ENCODE data around the gene PRCC. TPM values are rescaled to one million over a fixed set of nuclear protein-coding genes. Genes with fewer than 3 reads are reported as not detected.
A peak's percentile ranks its signal among the peaks of the same experiment; 100 is the strongest.

PRCC gene
- total RNA-seq, 1 experiment from 2014 or later, result 103 TPM

GRCh38 chr1:156801409-156802121, 34.2 kb downstream of the PRCC start:
- H3K4me1 ChIP-seq (ENCODE audit: insufficient read depth, low read length), result peaks cover 10% of the 10 kb centered on the region
- intact Hi-C loops (cut with micrococcal nuclease), result no loop called here
- H3K9me3 ChIP-seq (ENCODE audit: low read length), result no peaks in the 10 kb centered on the region
- no peak overlapping the region for H3K4me3 ChIP-seq (ENCODE audit: low read length)
- DNase-seq (no peak), ATAC-seq (no peak)
- H3K36me3 ChIP-seq (ENCODE audit: low read depth, low read length), result peaks cover 48% of the 10 kb centered on the region
- ChIA-PET CTCF (interaction anchor here (1.1 kb wide), 1 partner anchor 58 kb away, joined by 4 read pairs; no protein-coding TSS in a partner anchor), POLR2A (ENCODE audit: unreplicated experiment) (no interaction called here)
- no peaks in the 10 kb centered on the region for H3K79me2 ChIP-seq (ENCODE audit: low read length)
- no peaks in the 10 kb centered on the region for H3K9me2 ChIP-seq (replicated peaks; ENCODE audit: low read length)
- no peak overlapping the region for H2AFZ ChIP-seq (ENCODE audit: low read length)
- no TSS peak for BruUV-seq (replicated peaks)
- no peak overlapping the region for H3K4me2 ChIP-seq (ENCODE audit: low read length)
- no peak overlapping the region for H3K9ac ChIP-seq (ENCODE audit: low read length)
- H3F3A ChIP-seq (ENCODE audit: low read length, unreplicated experiment), result no peaks in the 10 kb centered on the region
- H4K20me1 ChIP-seq (ENCODE audit: low read length), result no peaks in the 10 kb centered on the region
- TF ChIP-seq, protein P1, sequence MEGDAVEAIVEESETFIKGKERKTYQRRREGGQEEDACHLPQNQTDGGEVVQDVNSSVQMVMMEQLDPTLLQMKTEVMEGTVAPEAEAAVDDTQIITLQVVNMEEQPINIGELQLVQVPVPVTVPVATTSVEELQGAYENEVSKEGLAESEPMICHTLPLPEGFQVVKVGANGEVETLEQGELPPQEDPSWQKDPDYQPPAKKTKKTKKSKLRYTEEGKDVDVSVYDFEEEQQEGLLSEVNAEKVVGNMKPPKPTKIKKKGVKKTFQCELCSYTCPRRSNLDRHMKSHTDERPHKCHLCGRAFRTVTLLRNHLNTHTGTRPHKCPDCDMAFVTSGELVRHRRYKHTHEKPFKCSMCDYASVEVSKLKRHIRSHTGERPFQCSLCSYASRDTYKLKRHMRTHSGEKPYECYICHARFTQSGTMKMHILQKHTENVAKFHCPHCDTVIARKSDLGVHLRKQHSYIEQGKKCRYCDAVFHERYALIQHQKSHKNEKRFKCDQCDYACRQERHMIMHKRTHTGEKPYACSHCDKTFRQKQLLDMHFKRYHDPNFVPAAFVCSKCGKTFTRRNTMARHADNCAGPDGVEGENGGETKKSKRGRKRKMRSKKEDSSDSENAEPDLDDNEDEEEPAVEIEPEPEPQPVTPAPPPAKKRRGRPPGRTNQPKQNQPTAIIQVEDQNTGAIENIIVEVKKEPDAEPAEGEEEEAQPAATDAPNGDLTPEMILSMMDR (conservative IDR thresholded peaks at IDR 0.05; ENCODE audit: low read depth, low read length), result 0 out of 2 replicates have a peak, but pooled peaks have one; percentile 17
- no peak for TF ChIP-seq EZH2 (IDR thresholded peaks at IDR 0.05; ENCODE audit: low read length, unreplicated experiment)
- no peak overlapping the region for H3K27ac ChIP-seq (ENCODE audit: low read length)
- no peaks in the 10 kb centered on the region for H3K27me3 ChIP-seq (ENCODE audit: low read length)

- CTCF ChIA-PET, result no interaction called here
- ATAC-seq, result no peak
- POLR2A ChIA-PET (ENCODE audit: unreplicated experiment), result no interaction called here
- DNase-seq, result no peak
- Histone ChIP-seq H3K27me3 (ENCODE audit: low read length) (no peaks in the 10 kb centered on the region), H3K79me2 (ENCODE audit: low read length) (no peaks in the 10 kb centered on the region), H3K4me3 (ENCODE audit: low read length) (no peak overlapping the region), H3K36me3 (ENCODE audit: low read depth, low read length) (peaks cover 39% of the 10 kb centered on the region), H4K20me1 (ENCODE audit: low read length) (no peaks in the 10 kb centered on the region), H2AFZ (ENCODE audit: low read length) (no peak overlapping the region), H3K9me3 (ENCODE audit: low read length) (no peaks in the 10 kb centered on the region), H3F3A (ENCODE audit: low read length, unreplicated experiment) (no peaks in the 10 kb centered on the region), H3K27ac (ENCODE audit: low read length) (no peak overlapping the region), H3K9ac (ENCODE audit: low read length) (no peak overlapping the region), H3K4me2 (ENCODE audit: low read length) (no peak overlapping the region), H3K4me1 (ENCODE audit: insufficient read depth, low read length) (peaks cover 9% of the 10 kb centered on the region), H3K9me2 (replicated peaks; ENCODE audit: low read length) (no peaks in the 10 kb centered on the region)
- TF ChIP-seq EZH2phosphoT487 (IDR thresholded peaks at IDR 0.05; ENCODE audit: borderline replicate concordance, low read length), result no peak
- intact Hi-C loops (cut with micrococcal nuclease), result no loop called here
- BruUV-seq (replicated peaks), result TSS peak; percentile 11
These were observed 35.1 kb downstream of the PRCC start for GRCh38 chr1:156802421-156802935.

DNA sequence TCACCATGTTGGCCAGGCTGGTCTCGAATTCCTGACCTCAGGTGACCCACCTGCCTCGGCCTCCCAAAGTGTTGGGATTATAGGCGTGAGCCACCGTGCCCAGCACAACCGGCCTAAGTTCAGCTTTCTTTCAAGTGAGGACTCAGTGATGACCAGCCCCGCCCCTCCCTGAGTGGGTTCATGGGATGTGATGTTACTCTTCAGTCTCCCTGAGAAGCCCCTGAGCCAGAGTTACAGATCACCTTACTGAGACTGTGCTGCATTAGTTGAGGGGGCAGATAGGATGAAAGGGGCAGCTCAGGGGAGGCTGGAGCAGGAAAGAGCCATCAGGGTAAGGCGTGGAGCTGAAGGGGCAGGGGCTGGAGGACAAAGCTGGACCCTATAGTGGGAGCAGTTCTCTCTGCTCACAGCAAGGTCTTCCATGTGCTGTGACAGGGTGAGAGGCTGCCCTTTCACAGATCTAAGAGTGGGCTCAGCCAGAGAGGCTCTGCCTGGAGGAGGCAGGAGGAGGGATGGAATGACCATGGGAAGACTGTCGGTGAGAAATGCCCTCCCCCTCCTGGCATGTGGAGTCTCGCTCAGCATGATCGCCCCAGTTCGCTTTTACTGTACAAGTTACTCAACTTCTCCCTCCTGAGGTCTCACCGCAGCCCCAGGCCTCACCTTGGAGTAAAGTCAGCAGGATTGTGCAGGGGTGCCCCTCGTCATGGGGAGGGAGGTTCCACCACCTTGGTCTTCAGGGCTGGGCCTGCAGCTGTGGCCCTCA, 35.9 kb downstream of the PRCC start:
- no peak; the same call in 1 of the 2 replicates for ATAC-seq
- Histone ChIP-seq H3K27me3 (ENCODE audit: low read length) (no peaks in the 10 kb centered on the region), H3K4me1 (ENCODE audit: insufficient read depth, low read length) (peaks cover 1% of the 10 kb centered on the region), H2AFZ (ENCODE audit: low read length) (no peak overlapping the region), H3K79me2 (ENCODE audit: low read length) (no peaks in the 10 kb centered on the region), H3K9me2 (replicated peaks; ENCODE audit: low read length) (no peaks in the 10 kb centered on the region), H3K4me2 (ENCODE audit: low read length) (no peak overlapping the region), H3K36me3 (ENCODE audit: low read depth, low read length) (peaks cover 31% of the 10 kb centered on the region), H3F3A (ENCODE audit: low read length, unreplicated experiment) (no peaks in the 10 kb centered on the region), H3K9ac (ENCODE audit: low read length) (no peak overlapping the region), H3K27ac (ENCODE audit: low read length) (no peak overlapping the region), H4K20me1 (ENCODE audit: low read length) (no peaks in the 10 kb centered on the region), H3K4me3 (ENCODE audit: low read length) (no peak overlapping the region), H3K9me3 (ENCODE audit: low read length) (no peaks in the 10 kb centered on the region)
- intact Hi-C loops (cut with micrococcal nuclease), result no loop called here
- no TSS peak for BruUV-seq (replicated peaks)
- no peak for DNase-seq
- ChIA-PET CTCF (no interaction called here), POLR2A (ENCODE audit: unreplicated experiment) (no interaction called here)
- TF ChIP-seq EZH2phosphoT487 (IDR thresholded peaks at IDR 0.05; ENCODE audit: borderline replicate concordance, low read length) (no peak), EZH2 (IDR thresholded peaks at IDR 0.05; ENCODE audit: low read length, unreplicated experiment) (no peak)
- TF ChIP-seq, protein P1 (conservative IDR thresholded peaks at IDR 0.05; ENCODE audit: low read depth, low read length), result no peak
